KMS-11 (cell line): ENCODE results near the gene GRM8.

Experiments used
- H2AFZ ChIP-seq: fragments of 200-600 bp; sonication (generic); 2 replicates; pipeline ENCODE4 v1.6.1; 2016; ENCODE audit warnings: antibody characterized with exemption, mixed run types, low read depth
- H3K27ac ChIP-seq: fragments of 200-600 bp; sonication (generic); 2 replicates; pipeline ENCODE4 v1.6.1; 2016; ENCODE audit warnings: mild to moderate bottlenecking, mixed run types
- H3K27me3 ChIP-seq: fragments of 200-600 bp; sonication (generic); 2 replicates; pipeline ENCODE4 v1.6.1; 2017; ENCODE audit warnings: mild to moderate bottlenecking, low read depth, mixed run types, moderate library complexity; ENCODE audit not compliant: insufficient read depth
- H3K36me3 ChIP-seq: fragments of 200-600 bp; sonication (generic); 2 replicates; pipeline ENCODE4 v1.6.1; 2017; ENCODE audit warnings: mild to moderate bottlenecking, mixed run types; ENCODE audit not compliant: insufficient read depth
- H3K4me1 ChIP-seq: fragments of 200-600 bp; sonication (generic); 2 replicates; pipeline ENCODE4 v1.6.1; 2016; ENCODE audit warnings: mild to moderate bottlenecking, low read depth, mixed run types; ENCODE audit not compliant: poor library complexity, severe bottlenecking
- H3K4me2 ChIP-seq: fragments of 200-600 bp; sonication (generic); 2 replicates; pipeline ENCODE4 v1.7.0; 2016; ENCODE audit warnings: mild to moderate bottlenecking, mixed run types
- H3K4me3 ChIP-seq: fragments of 200-600 bp; sonication (generic); IDR thresholded peaks from 2 replicates; pipeline ENCODE4 v1.6.1; 2017; ENCODE audit warnings: low read depth, low read length, mixed read lengths; ENCODE audit not compliant: insufficient read depth
- H3K79me2 ChIP-seq: fragments of 200-600 bp; sonication (generic); 2 replicates; pipeline ENCODE4 v1.6.1; 2016; ENCODE audit warnings: low read depth, mixed run types; ENCODE audit not compliant: insufficient read depth
- H3K9ac ChIP-seq: fragments of 200-600 bp; sonication (generic); 2 replicates; pipeline ENCODE4 v1.6.1; 2016; ENCODE audit warnings: mild to moderate bottlenecking, mixed run types
- H4K20me1 ChIP-seq: fragments of 200-600 bp; sonication (generic); 2 replicates; pipeline ENCODE4 v1.6.1; 2016; ENCODE audit warnings: mild to moderate bottlenecking, mixed run types; ENCODE audit not compliant: insufficient read depth
- CTCF ChIP-seq: fragments of 200-600 bp; sonication (generic); conservative IDR thresholded peaks from 2 replicates; pipeline ENCODE4 v1.6.1; 2017; ENCODE audit warnings: low read depth, mild to moderate bottlenecking, antibody characterized with exemption, low read length, moderate library complexity, mixed read lengths

Gene GRM8

GRCh38 chr7:127209886-127210285 lies 42.9 kb downstream of the GRM8 start:
- no peaks in the 10 kb centered on the region for H4K20me1 ChIP-seq
- no peak overlapping the region for H3K9ac ChIP-seq
- H3K4me2 ChIP-seq = no peak overlapping the region
- H3K27ac ChIP-seq = no peak overlapping the region
- no peak overlapping the region for H2AFZ ChIP-seq
- H3K36me3 ChIP-seq = no peaks in the 10 kb centered on the region
- H3K4me1 ChIP-seq = no peaks in the 10 kb centered on the region
- no peak overlapping the region for H3K4me3 ChIP-seq
- H3K79me2 ChIP-seq = no peaks in the 10 kb centered on the region
- no peaks in the 10 kb centered on the region for H3K27me3 ChIP-seq
- no peak for TF ChIP-seq CTCF

GRCh38 chr7:127208860-127209259 lies 43.9 kb downstream of the GRM8 start:
- no peak overlapping the region for H3K27ac ChIP-seq
- H3K4me2 ChIP-seq = no peak overlapping the region
- H3K79me2 ChIP-seq = no peaks in the 10 kb centered on the region
- no peaks in the 10 kb centered on the region for H3K36me3 ChIP-seq
- no peak for TF ChIP-seq CTCF
- H3K27me3 ChIP-seq = no peaks in the 10 kb centered on the region
- no peak overlapping the region for H2AFZ ChIP-seq
- H3K4me3 ChIP-seq = no peak overlapping the region
- H3K9ac ChIP-seq = no peak overlapping the region
- H4K20me1 ChIP-seq = no peaks in the 10 kb centered on the region
- no peaks in the 10 kb centered on the region for H3K4me1 ChIP-seq

DNA sequence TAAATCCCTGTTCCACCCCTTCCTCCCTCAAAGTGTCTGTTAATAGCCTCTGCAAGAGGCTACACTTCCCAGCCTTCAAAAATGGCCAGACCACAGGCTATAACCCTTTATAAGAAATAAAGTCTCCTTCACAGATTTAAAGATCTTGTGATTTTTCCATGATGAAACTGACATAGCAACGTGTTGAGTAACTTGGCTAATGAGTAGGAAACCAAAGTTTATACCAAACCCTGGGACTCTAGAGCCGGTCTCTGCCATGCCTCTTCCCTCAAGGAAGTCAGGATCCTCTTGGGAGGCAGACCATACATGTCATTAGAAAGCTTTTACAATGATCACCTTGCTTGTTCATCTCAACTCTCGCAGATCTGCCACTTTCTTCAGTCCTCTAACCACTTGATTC lies 44.4 kb downstream of the GRM8 start:
- TF ChIP-seq CTCF = no peak
- no peaks in the 10 kb centered on the region for H4K20me1 ChIP-seq

GRCh38 chr7:127207806-127208205 lies 44.9 kb downstream of the GRM8 start:
- Histone ChIP-seq H4K20me1 (no peaks in the 10 kb centered on the region), H3K27me3 (no peaks in the 10 kb centered on the region), H2AFZ (no peak overlapping the region)

More for the DNA sequence above, 44.4 kb downstream of the GRM8 start:
- Histone ChIP-seq H3K4me2 (no peak overlapping the region), H3K27me3 (no peaks in the 10 kb centered on the region), H3K4me3 (no peak overlapping the region), H3K79me2 (no peaks in the 10 kb centered on the region), H3K4me1 (no peaks in the 10 kb centered on the region), H3K27ac (no peak overlapping the region), H3K9ac (no peak overlapping the region), H3K36me3 (no peaks in the 10 kb centered on the region), H2AFZ (no peak overlapping the region)

More at GRCh38 chr7:127207806-127208205, 44.9 kb downstream of the GRM8 start:
- no peaks in the 10 kb centered on the region for H3K36me3 ChIP-seq
- no peak overlapping the region for H3K4me2 ChIP-seq
- no peak for TF ChIP-seq CTCF
- no peak overlapping the region for H3K4me3 ChIP-seq
- H3K9ac ChIP-seq = no peak overlapping the region
- H3K4me1 ChIP-seq = no peaks in the 10 kb centered on the region
- H3K27ac ChIP-seq = no peak overlapping the region
- no peaks in the 10 kb centered on the region for H3K79me2 ChIP-seq
